NOMO-1 treated with DMSO at 0.1 percent for 48 hours (cell line): Measurements from ENCODE around the gene GLIS2.

Experiments
- DNase-seq: peaks from one replicate; lab custom pipeline; 2025; ENCODE audit not compliant: unreplicated experiment; lab: John Stamatoyannopoulos, UW

GLIS2 gene

DNA sequence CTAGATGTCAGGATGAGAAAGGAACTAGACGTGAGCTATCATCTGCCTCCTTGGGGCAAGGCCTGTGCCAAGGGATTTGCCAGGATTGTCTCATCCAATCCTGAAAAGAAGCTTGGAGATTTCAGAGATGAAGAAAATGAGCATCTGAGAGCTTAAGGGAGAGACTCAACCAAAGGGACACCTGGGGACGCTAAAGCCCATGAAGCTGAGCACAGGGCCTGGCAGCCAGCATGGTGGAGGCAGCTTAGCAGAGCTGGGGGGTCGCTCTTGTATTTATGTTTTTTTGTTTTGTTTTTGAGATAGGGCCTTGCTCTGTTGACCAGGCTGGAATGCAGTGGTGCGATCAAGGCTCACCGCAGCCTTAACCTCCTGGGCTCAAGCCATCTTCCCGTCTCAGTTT lies 18.4 kb upstream of the GLIS2 start:
- DNase-seq: no peak

DNA sequence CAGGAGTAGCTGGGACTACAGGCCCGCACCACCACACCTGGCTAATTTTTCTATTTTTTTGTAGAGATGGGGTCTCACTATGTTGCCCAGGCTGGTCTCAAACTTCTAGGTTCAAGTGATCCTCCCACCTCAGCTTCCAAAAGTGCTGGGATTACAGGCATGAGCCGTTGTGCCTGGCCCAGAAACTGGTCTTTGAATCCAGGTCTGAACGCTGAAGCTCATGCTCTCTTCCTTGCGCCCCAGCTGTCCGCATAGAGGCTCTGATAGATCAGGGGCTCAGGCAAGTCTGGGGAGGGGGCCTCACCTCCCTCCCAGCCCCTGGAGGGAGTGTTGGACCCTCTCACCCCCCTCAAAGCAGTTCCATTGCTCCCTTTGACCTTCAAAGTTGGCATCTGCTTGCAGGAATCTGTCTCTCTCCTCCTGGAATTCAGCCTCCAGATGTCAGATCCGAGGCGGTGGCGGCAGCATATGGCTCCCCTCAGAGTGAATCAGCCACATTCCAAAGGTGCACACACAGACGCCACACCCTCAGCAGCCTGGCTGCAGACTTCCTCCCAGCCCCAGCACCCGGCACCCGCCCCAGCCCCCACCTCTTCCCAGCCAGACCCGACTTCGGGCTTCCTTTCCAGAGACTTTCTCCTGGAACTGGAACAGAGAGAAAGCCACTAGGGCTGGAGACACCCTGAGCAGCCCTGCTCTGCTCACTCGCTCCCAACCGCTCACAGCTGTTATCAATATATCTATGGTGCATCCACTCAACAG lies 16.9 kb upstream of the GLIS2 start:
- no peak for DNase-seq

DNA sequence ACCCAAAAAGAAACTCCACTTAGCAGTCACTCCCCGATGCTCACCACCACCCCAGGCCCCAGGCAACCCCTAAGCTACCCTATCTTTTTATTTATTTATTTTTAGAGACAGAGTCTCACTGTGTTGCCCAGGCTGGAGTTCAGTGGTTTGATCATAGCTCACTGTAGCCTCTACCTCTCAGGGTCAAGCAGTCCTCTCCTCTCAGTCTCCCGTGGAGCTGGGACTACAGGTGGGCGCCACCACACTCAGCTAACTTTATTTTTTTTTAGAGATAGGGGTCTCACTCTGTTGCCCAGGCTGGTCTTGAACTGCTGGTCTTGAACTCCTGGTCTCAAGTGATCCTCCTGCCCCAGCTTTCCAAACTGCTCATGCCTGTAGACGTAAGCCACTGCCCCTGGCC lies 14.7 kb upstream of the GLIS2 start:
- DNase-seq: no peak

GRCh38 chr16:4301968-4302367 lies 13.9 kb upstream of the GLIS2 start:
- no peak for DNase-seq

- no peak for DNase-seq
Observed at GRCh38 chr16:4303973-4304372, 11.9 kb upstream of the GLIS2 start.

DNA sequence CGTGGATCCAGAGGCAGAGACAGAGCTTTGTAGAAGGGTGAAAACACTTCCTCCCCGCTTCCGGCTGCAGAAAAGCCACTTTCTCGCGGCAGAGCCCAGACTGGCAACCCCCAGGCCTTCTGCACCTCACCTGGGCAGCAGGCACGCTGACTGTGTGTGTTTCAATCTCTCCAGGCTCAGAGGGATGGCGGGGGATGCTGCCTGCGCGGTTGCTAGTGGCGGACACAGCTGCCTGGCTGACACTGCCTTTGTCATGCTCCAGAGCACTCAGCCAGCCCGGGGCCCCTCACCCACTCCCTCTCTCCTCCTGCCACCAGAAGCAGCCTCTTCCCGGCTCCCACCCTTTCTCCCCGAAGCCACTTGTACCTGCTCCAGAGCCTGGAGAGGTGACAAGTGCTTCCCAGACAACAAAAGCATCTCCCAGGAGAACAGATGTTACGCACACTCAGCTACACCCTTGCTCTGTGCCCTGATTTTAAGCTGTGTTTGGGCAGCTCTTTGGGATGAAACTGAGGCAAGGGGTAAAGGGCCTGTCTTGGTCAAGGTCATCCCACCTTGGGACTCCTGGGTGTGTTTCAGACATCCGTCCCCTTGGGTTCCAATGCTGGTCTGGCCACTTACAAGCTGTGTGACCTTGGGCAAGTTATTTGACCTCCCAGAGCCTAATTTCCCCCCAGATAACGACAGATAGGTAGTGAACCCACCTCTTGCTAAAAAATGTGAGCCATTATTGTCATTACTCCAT lies 9.2 kb upstream of the GLIS2 start:
- DNase-seq: no peak

DNA sequence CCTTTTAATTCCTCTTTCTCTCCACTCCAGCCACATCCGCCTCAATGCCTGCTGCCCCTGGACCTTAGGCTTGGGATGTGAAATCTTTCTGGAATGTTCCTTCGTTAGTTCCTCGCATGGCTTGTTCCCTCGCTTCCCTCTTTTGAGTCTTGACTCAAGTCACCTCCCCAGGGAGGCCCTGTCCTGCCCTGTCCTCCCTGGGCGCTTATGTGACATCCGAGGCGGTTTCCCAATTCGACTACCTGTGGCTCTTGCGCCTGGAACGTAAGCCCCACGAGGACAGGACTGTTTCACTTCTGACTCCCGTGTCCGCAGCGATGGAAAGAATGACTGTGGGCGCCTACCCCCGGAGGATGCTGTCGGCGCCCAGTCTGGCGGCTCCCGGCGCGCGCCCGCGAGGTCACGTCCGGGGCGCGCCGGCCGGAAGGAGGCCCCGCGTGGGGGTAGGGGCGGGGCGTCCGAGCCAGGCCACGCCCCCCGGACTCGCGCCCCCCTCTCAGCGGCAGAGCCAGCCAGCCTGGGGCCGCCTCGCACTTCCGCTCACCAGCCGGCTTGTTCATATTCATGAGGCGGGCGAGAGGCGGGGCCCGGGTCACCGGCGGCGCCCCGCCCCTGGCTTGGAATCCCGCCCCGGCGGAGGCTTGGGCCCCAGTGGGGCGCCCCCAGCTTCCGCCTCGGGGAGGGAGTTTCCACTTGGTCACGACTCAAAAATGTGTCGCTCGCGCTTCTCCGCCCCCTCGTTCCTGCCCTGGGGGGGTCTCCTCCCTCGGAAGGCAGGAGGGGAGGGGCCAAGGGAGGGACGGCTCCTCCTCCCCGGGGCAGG lies 8.4 kb upstream of the GLIS2 start:
- peak; percentile 96 for DNase-seq

GRCh38 chr16:4309102-4309832 lies 6.6 kb upstream of the GLIS2 start:
- no peak for DNase-seq

- no peak for DNase-seq
Observed at GRCh38 chr16:4309833-4310266, 6.0 kb upstream of the GLIS2 start.

DNA sequence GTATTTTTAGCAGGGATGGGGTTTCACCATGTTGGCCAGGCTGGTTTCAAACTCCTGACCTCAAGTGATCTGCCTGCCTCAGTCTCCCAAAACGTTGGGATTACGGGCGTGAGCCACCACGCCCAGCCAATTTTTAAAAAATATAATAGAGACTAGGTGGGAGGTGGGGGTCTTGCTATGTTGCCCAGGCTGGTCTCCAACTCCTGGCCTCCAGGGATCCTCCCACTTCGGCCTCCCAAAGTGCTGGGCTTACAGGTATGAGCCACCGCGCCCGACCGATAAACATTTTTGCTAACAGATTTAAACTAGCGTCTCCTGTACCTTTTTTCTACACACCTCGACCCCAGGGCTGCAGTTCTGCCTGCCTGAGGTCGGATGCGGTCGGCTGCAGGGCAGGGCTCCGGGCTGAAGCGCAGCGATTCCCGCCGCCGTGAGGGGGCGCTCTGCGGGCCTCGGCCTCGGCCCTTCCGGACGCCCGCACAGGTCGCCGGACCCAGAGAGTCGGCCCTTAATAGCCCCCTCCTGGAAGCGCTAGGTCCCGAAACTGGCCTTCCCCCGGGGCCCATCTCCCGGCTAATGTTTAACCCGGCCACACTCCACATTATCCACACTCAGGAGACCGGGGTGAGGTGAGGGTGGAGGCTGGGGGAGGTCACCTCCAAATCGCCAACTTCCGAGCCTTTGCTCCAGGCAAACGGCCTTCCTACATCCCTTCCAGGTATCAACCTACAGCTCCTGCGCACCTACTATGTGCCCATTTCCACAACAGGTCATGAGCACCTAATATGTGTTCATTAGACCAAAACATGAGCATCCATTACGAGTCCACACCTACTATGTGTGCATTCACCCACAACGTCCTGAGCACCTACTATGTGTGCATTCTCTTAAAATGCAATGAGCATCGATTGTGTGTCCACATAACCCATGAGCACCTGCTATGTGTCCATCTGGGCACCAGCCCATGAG lies 2.0 kb upstream of the GLIS2 start:
- peak; percentile 20 for DNase-seq

DNA sequence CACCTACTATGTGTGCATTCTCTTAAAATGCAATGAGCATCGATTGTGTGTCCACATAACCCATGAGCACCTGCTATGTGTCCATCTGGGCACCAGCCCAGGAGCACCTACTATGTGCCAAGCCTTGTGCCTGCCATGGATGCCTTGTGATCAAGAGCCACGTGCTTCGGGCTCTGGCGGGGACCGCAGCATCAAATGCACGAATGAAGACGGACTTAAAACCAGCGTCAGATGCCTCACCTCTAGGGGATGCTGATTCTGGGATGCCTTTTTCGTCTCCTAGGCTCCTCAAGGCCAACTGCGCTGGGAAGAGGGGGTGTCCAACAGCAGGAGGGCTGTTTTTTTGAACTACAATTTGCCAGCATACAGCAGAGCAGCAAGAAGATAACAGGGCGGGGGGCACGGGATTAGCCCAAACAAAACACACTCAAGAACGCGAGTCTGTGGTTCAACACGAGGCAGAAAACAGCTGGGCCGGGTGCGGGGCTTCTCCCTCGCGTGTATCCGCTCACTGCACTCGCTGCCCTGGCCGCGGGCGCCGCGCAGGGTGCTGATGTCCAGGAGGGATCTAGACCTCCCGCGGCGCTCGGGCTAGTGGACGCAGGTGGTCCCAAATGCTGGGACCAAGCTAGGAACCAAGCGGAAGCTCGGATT lies 1.2 kb upstream of the GLIS2 start:
- DNase-seq: no peak

DNA sequence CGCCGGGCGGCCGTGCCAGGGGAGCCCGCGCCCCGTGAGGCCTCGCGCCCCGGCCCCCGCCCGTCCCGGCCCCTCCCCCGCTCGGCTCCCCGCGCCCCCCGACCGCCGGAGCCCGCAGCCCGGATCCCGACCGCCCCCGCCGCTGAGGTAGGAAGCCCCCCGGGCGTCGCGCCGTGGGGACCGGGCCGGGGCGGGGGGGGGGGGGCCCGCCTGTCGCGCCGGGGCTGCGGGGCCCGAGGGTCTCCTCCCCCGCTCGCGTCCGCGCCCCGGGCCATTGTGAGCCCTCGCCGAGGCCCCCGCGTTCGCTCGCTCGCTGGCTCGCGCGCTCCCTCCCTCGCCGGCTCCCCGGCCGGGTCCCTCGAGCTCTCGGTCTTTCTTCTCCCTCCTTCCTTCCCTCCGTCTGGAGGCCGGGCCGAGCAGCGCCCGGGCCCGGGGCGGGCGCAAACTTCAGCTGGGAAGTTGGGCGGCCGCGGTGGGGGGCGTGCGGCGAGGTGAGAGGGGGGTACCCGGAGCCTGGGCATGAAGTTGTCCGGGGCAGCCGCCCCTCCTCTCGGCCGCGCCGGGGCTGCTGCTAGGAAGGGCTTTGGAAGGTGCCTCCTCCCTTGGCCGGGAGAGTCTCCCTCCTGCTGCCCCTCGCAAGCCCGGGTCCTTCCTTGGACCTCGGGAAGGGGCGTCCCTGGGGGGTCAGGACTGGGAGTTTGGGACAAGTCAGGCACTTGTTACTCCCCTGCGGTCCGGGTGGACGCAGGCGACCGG lies 419 bp downstream of the GLIS2 start:
- DNase-seq: no peak

GRCh38 chr16:4316864-4317531 lies 1.1 kb downstream of the GLIS2 start:
- DNase-seq: no peak

DNA sequence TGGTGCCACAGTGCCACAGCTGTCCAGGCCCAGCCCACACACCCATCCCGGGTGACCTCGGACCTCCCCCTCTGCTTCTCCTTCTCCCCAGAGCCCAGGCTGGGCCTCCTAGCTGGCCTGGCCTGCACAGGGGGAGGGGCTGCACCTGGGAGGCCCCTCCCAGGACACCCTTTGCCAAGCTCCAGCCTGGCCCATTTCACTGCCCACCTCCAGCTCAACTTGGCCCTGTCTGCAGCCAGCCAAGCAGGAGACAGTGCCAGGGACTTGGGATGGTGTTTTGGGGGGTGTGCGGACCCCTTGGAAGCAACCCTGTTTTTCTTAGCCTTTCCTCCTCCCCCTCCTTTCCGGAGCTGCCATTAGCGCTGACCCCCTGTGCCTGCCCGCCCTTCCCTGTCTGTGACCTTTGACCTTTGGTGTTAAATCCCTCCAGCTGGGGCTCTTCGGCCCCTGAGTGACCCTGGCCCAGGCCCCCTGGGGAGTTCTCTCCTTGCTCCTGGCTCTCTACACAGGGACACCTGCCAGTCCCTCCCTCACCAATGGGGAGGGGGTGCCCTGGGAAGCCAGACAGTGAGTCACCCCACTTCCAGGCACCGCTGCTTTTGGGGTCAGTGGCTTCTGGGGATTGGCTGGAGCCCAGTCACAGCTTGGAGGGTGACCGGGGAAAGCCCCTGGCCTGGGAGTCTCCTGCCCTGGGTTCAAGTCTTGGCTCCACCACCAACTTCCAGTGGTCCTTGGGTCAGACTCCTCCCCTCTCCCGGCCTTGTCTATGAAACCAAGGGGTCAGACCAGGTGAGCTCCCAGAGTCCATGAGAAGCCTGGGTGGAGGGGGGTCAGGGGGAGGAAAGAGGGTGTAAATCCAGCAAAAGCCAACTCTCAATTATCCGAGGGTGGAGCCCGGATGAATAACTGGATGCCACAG lies 1.9 kb downstream of the GLIS2 start:
- DNase-seq: no peak

DNA sequence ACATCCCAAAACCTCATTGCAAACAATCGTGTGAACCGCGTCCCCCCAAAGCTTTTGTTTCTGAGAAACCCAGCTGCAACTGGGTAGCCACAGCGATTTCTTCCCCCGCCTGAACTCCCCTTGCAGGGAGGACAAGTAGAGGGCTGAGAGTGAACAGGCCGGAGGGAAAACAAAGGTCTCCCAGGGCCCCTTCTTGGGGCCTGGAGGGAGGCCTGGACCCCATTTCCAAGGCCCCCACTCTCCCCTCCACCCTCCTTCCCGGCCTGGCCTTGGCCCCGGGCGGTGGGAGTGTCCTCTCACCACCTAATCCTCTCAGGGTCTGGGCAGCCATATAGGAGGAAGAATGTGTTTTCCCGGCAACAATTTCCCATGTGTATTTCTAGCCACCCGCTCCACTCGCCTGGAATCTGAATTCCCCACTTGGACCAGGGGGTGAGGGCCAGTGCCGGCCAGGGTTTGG lies 2.6 kb downstream of the GLIS2 start:
- DNase-seq: no peak

- no peak for DNase-seq
Observed at GRCh38 chr16:4318967-4319366, 3.1 kb downstream of the GLIS2 start.
